ENCODE results near the gene CDC16. TPM values are rescaled to one million over a fixed set of nuclear protein-coding genes. Genes with fewer than 3 reads are reported as not detected.
"Not testable (repeated sequence)": the region's sequence is repeated elsewhere in the genome, so short reads cannot be mapped to it uniquely, and the experiment has no call there.

CDC16 gene
- polyA plus RNA-seq, 4 donors, result 109 to 191 (median 123) TPM

GRCh38 chr13:114226699-114227323, 7.9 kb upstream of the CDC16 start:
- DNase-seq (ENCODE audit: low read depth in 4 of 4, low spot score in 3 of 4), result peak; percentile 75 to 89 (median 78)

DNA sequence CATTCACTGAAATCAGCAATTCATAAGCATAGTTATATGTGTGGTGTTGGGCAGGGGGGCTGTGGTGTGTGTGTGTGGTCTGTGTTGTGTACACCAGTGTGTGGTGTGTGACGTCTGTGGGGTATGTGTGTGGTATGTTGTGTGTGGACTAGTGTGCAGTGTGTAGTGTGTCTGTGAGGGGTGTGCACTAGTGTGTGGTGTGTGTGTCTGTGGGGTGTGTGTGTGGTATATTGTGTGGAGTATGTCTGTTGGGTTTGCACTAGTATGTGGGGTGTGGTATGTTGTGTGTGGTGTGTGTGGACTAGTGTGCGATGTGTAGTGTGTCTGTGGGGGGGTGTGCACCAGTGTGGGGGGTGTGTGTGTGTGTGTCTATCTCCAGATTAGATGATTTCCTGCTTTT, 7.2 kb upstream of the CDC16 start:
- DNase-seq (ENCODE audit: low read depth in 4 of 4, low spot score in 3 of 4), result no peak

DNA sequence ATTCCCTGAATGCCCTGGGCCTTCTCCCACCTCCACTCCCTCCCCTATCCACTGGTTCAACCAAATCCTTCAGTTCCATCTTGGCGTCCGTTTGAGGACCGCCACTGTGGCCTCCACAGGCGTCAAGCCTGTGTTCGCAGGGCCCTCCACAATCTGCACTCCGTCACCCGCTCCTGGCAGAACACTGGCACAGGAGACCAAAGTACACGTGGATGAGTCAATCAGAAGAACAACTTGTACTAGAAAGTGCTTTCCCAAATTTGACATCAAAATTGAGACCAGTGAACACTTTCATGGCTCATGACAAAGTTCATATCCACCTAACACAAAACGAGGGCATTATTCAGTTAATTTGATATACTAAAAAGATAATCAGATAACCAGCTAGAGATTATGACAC, 6.5 kb upstream of the CDC16 start:
- no peak for DNase-seq (ENCODE audit: low read depth in 4 of 4, low spot score in 3 of 4)

DNA sequence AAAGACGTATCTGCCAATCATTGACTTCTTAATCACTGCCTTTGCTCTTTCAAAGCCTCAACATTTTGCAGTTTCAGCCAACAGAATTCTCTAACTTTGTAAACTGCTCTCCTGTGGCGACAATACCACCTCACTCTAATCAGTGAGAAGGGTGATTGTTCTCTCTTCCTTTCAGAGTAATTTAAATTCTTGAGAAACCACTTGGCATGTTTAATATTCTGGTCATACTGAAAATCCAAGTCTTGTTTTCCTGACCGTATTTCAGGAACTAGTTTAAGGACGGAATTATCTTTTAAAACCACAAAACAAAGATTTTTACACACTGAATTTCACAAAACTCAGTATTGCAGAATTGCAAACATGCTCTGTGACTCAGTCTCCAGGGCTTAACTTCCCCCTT, 5.2 kb upstream of the CDC16 start:
- DNase-seq (ENCODE audit: low read depth in 4 of 4, low spot score in 3 of 4), result no peak

GRCh38 chr13:114230117-114230516, 4.6 kb upstream of the CDC16 start:
- no peak for DNase-seq (ENCODE audit: low read depth in 4 of 4, low spot score in 3 of 4)

DNA sequence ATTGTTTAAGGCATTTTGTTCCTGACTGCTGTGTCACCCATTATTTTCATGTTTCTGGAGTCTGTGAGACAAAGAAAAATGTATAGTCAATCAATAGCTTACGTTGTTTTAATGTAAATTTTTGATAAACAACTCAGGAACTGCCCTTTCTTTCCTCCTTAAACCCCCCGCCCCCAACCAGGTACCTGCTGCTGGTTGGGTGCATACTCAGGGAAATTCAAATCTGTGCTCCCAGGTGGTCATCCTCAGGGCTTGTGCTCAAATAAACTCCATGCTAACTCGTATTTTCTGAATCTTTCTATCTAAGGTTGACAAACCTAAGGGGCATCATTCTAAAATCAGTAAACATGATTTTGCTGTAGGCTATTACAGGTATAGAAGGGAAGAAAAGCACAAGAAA, 4.1 kb upstream of the CDC16 start:
- DNase-seq (ENCODE audit: low read depth in 4 of 4, low spot score in 3 of 4), result no peak

- DNase-seq (ENCODE audit: low read depth in 4 of 4, low spot score in 3 of 4), result no peak
These were observed 2.8 kb upstream of the CDC16 start for GRCh38 chr13:114231886-114232285.

GRCh38 chr13:114234266-114234644, 442 bp upstream of the CDC16 start:
- DNase-seq (ENCODE audit: low read depth in 4 of 4, low spot score in 3 of 4), result no peak

GRCh38 chr13:114235697-114236096, 1.0 kb downstream of the CDC16 start:
- DNase-seq (ENCODE audit: low read depth in 4 of 4, low spot score in 3 of 4), result no peak

GRCh38 chr13:114236227-114236626, 1.5 kb downstream of the CDC16 start:
- no peak for DNase-seq (ENCODE audit: low read depth in 4 of 4, low spot score in 3 of 4)

- no peak for DNase-seq (ENCODE audit: low read depth in 4 of 4, low spot score in 3 of 4)
These were observed 2.9 kb downstream of the CDC16 start for GRCh38 chr13:114237415-114238112.

- DNase-seq (ENCODE audit: low read depth in 4 of 4, low spot score in 3 of 4), result no peak
These were observed 7.2 kb downstream of the CDC16 start for GRCh38 chr13:114241918-114242317.

- DNase-seq (ENCODE audit: low read depth in 4 of 4, low spot score in 3 of 4), result no peak
These were observed 9.3 kb downstream of the CDC16 start for GRCh38 chr13:114243971-114244370.

GRCh38 chr13:114244637-114245036, 9.9 kb downstream of the CDC16 start:
- DNase-seq (ENCODE audit: low read depth in 4 of 4, low spot score in 3 of 4), result no peak

GRCh38 chr13:114248011-114248410, 13.3 kb downstream of the CDC16 start:
- no peak for DNase-seq (ENCODE audit: low read depth in 4 of 4, low spot score in 3 of 4)

DNA sequence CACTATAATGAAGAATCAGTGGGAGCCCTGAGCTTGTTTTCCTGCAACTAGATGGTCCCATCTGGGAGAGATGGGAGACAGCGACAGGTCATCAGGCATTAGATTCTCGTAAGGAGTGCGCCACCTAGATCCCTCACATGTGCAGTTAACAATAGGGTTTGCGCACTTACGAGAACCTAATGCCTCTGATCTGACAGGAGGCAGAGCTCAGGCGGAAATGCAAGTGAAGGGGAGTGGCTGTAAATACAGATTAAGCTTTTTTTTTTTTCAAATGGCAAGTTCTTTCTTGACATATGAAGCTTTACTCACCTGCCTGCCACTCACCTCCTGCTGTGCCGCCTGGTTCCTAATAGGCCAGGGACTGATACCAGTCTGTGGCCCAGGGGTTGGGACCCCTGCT, 14.4 kb downstream of the CDC16 start:
- no peak for DNase-seq (ENCODE audit: low read depth in 4 of 4, low spot score in 3 of 4)

- DNase-seq (ENCODE audit: low read depth in 4 of 4, low spot score in 3 of 4), result not testable (repeated sequence)
These were observed 17.1 kb downstream of the CDC16 start for GRCh38 chr13:114251639-114252440.

GRCh38 chr13:114256547-114256946, 21.9 kb downstream of the CDC16 start:
- no peak for DNase-seq (ENCODE audit: low read depth in 4 of 4, low spot score in 3 of 4)

DNA sequence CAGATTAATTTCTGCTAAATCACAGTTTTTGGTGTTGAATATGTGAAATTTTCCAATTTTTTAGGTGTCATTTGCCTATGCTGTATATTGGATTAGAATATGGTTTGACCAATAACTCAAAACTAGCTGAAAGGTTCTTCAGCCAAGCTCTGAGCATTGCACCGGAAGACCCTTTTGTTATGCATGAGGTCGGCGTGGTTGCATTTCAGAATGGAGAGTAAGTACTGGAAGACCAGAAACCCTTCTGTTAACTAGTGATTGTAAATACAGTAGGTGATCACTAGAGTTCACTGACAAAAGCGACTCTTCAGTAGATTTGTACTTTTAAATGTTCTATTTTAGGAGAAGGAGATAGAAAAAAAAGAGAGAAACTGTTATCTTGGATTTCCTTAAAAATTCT, 22.3 kb downstream of the CDC16 start:
- no peak for DNase-seq (ENCODE audit: low read depth in 4 of 4, low spot score in 3 of 4)

- no peak for DNase-seq (ENCODE audit: low read depth in 4 of 4, low spot score in 3 of 4)
These were observed 23.9 kb downstream of the CDC16 start for GRCh38 chr13:114258589-114258988.

- no peak for DNase-seq (ENCODE audit: low read depth in 4 of 4, low spot score in 3 of 4)
These were observed 24.7 kb downstream of the CDC16 start for GRCh38 chr13:114259374-114259773.

DNA sequence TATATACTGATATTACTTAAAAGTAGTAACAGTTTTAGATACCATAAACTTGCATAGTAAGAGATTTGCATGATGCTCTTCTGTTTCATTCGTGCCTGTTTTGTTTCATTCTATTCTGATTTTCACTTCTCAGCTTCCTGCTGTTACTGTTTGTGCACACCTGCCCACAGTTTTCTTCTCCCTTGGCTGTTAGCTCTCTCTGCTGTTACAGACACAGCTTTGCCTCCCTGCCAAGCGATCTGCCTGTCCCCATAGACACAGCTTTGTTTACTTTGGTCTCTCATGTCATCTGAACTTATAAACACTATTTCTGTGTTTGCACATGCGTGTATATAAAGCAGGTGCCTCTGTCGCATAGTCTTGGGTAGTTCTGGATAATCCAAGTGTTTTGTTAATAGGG, 25.3 kb downstream of the CDC16 start:
- DNase-seq (ENCODE audit: low read depth in 4 of 4, low spot score in 3 of 4), result no peak
